Hepatocyte (in vitro differentiated cells): Measurements from ENCODE around the gene PTPRM.

Source experiments
- EZH2 ChIP-seq: fragments of 200-600 bp; sonication (generic); IDR thresholded peaks from 2 replicates; pipeline ENCODE4 v1.6.1; 2016; ENCODE audit warnings: antibody characterized with exemption, mild to moderate bottlenecking, borderline replicate concordance
- TF ChIP-seq, protein P1 (sequence below): fragments of 200-600 bp; sonication (generic); IDR thresholded peaks from 2 replicates; pipeline ENCODE4 v1.5.1; 2016; ENCODE audit warnings: antibody characterized with exemption, mild to moderate bottlenecking; ENCODE audit not compliant: poor library complexity

DNA sequence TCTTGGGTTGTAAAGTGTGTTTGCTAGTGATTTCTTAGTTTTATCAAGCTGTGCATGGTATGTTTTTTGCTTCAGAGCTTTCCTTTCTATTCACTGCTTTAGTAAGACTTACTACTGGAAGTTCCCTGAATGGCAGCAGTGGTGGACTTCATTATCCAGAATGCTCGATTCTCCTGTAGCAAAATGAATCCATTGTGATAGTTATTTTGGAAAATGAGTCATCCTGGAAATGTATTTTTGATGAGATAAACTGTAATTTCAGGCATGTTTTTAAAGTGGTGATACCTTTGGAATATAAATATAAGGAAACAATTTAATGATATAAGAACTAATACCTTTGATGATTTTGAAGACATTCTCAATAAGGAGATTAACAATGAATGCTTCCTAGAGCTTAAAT is 387.1 kb downstream of the PTPRM start:
- TF ChIP-seq, protein P1, sequence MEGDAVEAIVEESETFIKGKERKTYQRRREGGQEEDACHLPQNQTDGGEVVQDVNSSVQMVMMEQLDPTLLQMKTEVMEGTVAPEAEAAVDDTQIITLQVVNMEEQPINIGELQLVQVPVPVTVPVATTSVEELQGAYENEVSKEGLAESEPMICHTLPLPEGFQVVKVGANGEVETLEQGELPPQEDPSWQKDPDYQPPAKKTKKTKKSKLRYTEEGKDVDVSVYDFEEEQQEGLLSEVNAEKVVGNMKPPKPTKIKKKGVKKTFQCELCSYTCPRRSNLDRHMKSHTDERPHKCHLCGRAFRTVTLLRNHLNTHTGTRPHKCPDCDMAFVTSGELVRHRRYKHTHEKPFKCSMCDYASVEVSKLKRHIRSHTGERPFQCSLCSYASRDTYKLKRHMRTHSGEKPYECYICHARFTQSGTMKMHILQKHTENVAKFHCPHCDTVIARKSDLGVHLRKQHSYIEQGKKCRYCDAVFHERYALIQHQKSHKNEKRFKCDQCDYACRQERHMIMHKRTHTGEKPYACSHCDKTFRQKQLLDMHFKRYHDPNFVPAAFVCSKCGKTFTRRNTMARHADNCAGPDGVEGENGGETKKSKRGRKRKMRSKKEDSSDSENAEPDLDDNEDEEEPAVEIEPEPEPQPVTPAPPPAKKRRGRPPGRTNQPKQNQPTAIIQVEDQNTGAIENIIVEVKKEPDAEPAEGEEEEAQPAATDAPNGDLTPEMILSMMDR = no peak
- no peak for TF ChIP-seq EZH2
